GM12872 (cell line): Measurements from ENCODE around the gene CCSER1.

Source experiments
- TF ChIP-seq, protein P1 (sequence below): IDR thresholded peaks from 3 replicates; pipeline ENCODE4 v1.5.1; 2011; ENCODE audit warnings: low read depth, mild to moderate bottlenecking, low read length, moderate library complexity; ENCODE audit not compliant: insufficient read depth

Gene CCSER1

GRCh38 chr4:91630764-91631163 is 1503.6 kb downstream of the CCSER1 start:
- TF ChIP-seq, protein P1, sequence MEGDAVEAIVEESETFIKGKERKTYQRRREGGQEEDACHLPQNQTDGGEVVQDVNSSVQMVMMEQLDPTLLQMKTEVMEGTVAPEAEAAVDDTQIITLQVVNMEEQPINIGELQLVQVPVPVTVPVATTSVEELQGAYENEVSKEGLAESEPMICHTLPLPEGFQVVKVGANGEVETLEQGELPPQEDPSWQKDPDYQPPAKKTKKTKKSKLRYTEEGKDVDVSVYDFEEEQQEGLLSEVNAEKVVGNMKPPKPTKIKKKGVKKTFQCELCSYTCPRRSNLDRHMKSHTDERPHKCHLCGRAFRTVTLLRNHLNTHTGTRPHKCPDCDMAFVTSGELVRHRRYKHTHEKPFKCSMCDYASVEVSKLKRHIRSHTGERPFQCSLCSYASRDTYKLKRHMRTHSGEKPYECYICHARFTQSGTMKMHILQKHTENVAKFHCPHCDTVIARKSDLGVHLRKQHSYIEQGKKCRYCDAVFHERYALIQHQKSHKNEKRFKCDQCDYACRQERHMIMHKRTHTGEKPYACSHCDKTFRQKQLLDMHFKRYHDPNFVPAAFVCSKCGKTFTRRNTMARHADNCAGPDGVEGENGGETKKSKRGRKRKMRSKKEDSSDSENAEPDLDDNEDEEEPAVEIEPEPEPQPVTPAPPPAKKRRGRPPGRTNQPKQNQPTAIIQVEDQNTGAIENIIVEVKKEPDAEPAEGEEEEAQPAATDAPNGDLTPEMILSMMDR = no peak

DNA sequence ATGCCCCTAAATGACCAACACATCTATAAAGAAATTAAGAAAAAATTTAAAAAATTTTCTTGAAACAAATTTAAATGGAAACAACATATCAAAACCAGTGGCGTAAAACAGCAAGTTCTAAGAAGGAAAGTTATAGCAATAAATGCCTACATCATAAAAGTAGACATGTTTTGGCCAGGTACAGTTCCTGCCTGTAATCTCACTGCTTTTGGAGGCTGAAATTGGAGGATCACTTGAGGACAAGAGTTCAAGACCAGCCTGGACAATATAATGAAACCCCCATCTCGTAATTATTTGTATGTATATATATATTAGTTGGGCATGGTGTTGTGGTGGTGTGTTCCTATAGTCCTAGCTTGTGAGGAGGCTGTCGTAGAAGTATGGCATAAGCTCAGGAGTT is 1504.1 kb downstream of the CCSER1 start:
- TF ChIP-seq, protein P1 = no peak

GRCh38 chr4:91636083-91636482 is 1508.9 kb downstream of the CCSER1 start:
- TF ChIP-seq, protein P1 = no peak
